Lung (tissue), 12 donors: ENCODE data around the gene PRCC. TPM values are rescaled to one million over a fixed set of nuclear protein-coding genes. Genes with fewer than 3 reads are reported as not detected.
A peak's percentile ranks its signal among the peaks of the same experiment; 100 is the strongest.

ENCODE experiments used
- ATAC-seq: fragments of 200-7000 bp; cut with Tn5 transposase; one replicate; pipeline ENCODE4 v1.9.1; 2020; ENCODE audit warnings: moderate number of reproducible peaks; ENCODE audit not compliant: insufficient read depth, low FRiP score
- DNase-seq, 3 donors: peaks; one replicate each; pipeline ENCODE4 v3.0.0-alpha.2; 2013 to 2017
- H3K27ac ChIP-seq, 2 donors: one replicate each; pipeline ENCODE4 v1.5.1; 2013; ENCODE audit warnings: mild to moderate bottlenecking in 2 of 2, moderate library complexity in 2 of 2, control low read depth in 1 of 2, inconsistent platforms in 1 of 2, low read depth in 1 of 2, low read length in 1 of 2
- H3K27me3 ChIP-seq, 3 donors: one replicate each; pipeline ENCODE4 v1.5.1; 2013; ENCODE audit warnings: low read length in 2 of 3; ENCODE audit not compliant: control insufficient read depth in 3 of 3, insufficient read depth in 3 of 3
- H3K36me3 ChIP-seq, 4 donors: one replicate each; pipeline ENCODE4 v1.5.1; 2013; ENCODE audit warnings: low read length in 4 of 4, mild to moderate bottlenecking in 1 of 4, moderate library complexity in 1 of 4; ENCODE audit not compliant: control insufficient read depth in 4 of 4, insufficient read depth in 4 of 4
- H3K4me1 ChIP-seq, 5 donors: one replicate each; pipeline ENCODE4 v1.5.1; 2013; ENCODE audit warnings: low read length in 5 of 5, mild to moderate bottlenecking in 2 of 5, moderate library complexity in 1 of 5; ENCODE audit not compliant: control insufficient read depth in 5 of 5, insufficient read depth in 5 of 5
- H3K4me3 ChIP-seq: one replicate; pipeline ENCODE4 v1.5.1; 2013; ENCODE audit warnings: mild to moderate bottlenecking, control low read depth, moderate library complexity
- H3K9ac ChIP-seq, 2 donors: one replicate each; pipeline ENCODE4 v1.5.1; 2013; ENCODE audit warnings: low read length in 2 of 2, control low read depth in 1 of 2; ENCODE audit not compliant: insufficient read depth in 1 of 2
- H3K9me3 ChIP-seq, 4 donors: one replicate each; pipeline ENCODE4 v1.5.1; 2013; ENCODE audit warnings: low read length in 3 of 4, mild to moderate bottlenecking in 1 of 4, moderate library complexity in 1 of 4; ENCODE audit not compliant: control insufficient read depth in 4 of 4, insufficient read depth in 3 of 4
- CTCF ChIP-seq: IDR thresholded peaks from 2 replicates; pipeline ENCODE4 v1.5.1; 2012; ENCODE audit warnings: mild to moderate bottlenecking; ENCODE audit errors: control extremely low read depth, extremely low read depth
- WGBS, 2 donors: extraction: QIAGEN DNeasy Blood & Tissue Kit; methylation state at CpG; one replicate each; pipeline ENCODE4 v1.1.7; 2013; 5-methylcytosine and 5-hydroxymethylcytosine counted together
- polyA plus RNA-seq, 2 donors: library from polyadenylated mRNA; stranded (reverse); fragments of 200-250 nt; gene quantifications; one replicate each; pipeline ENCODE4 v1.2.1, GENCODE V29; 2013
- total RNA-seq, 2 donors: library from RNA; depleted of rRNA in 1 of 2; stranded (reverse); fragments of >200 nt in 1 of 2; gene quantifications; one replicate each; pipeline ENCODE4 v1.2.1, GENCODE V29; 2014 to 2021
- donor health status: control.
- donor health status: control.
- donor health status: Bipolar disorder and iron deficiency.
- donor health status: healthy.
- donor health status: DM: yes; HTN: yes; CAD: no.

Gene PRCC
- total and polyA plus RNA-seq, 4 donors = 36.2 to 52.7 (median 39.3) TPM

GRCh38 chr1:156816561-156817328 is 49.4 kb downstream of the PRCC start, which contains the start of gene SH2D2A:
TSS of gene SH2D2A (minus strand) at chr1:156816848. CDS start at chr1:156816708, 140 bp downstream.
- Histone ChIP-seq H3K9ac (no peak within 1 kb of the TSS), H3K9me3 (peaks cover 0 to 2% (median 0%) of the 10 kb centered on the region in 4 donors), H3K27me3 (peaks cover 0 to 7% (median 0%) of the 10 kb centered on the region in 3 donors), H3K4me3 (no peak within 1 kb of the TSS), H3K4me1 (peaks cover 0 to 28% (median 8%) of the 10 kb centered on the region in 5 donors), H3K27ac (peak within 1 kb of the TSS in 1 of 2 donors; percentile 33), H3K36me3 (no peaks in the 10 kb centered on the region)
- ATAC-seq = no peak
- TF ChIP-seq CTCF = no peak
- WGBS, 2 donors = 20 to 22% methylated on average over 8 to 10 of the region's 10 CpGs
- DNase-seq = peak; percentile 52 to 78 (median 74)

DNA sequence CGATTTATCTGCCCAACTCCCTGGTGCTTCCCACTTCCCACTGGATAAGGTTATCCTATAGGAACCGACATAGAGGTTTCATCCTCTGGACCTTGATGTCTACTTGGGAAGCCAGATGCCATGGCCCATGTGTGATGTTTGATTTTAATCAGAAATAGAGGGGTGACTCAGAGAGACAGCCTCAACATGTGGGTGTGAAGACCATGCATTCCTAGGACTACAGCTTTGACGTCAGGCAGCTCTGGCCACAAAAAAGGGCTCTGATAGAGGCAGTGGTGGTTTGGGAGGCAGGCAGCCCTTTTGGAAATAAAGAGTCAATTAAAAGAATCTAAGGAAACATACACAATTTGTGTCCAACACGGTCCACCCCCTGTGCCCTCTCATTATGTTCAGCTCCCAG is 54.5 kb downstream of the PRCC start:
- TF ChIP-seq CTCF = no peak

DNA sequence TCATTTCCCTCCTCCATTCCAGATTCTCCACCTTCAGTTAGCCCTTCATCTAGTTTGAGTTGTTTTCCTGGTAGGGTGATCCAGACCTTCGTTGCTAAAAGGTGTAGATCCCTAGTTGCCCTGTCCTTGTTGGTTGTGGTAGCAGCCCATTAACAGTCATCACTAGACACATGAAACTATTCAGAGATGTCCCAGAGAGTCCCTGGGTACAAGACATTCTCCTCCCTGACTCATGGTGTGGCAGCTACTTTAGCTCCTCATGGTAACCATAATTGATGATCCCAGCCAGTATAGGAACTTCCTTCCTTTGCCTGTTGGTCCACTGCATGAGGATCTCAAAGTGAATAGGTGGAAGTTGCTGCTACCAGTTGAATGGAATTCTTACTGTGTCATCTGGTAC is 55.3 kb downstream of the PRCC start:
- H3K9ac ChIP-seq = no peak overlapping the region
- DNase-seq (no peak), ATAC-seq (no peak)
- H3K9me3 ChIP-seq = no peaks in the 10 kb centered on the region
- no peaks in the 10 kb centered on the region for H3K27me3 ChIP-seq
- H3K27ac ChIP-seq = no peak overlapping the region
- TF ChIP-seq CTCF = no peak
- WGBS, 2 donors = 90 to 92% methylated on average over 1 of the region's 1 CpG
- H3K36me3 ChIP-seq = no peaks in the 10 kb centered on the region
- no peaks in the 10 kb centered on the region for H3K4me1 ChIP-seq
- no peak overlapping the region for H3K4me3 ChIP-seq

More for the DNA sequence above, 54.5 kb downstream of the PRCC start:
- H3K9me3 ChIP-seq = no peaks in the 10 kb centered on the region
- H3K4me3 ChIP-seq = no peak overlapping the region
- no peaks in the 10 kb centered on the region for H3K36me3 ChIP-seq
- H3K27ac ChIP-seq = no peak overlapping the region
- peaks cover 0 to 2% (median 0%) of the 10 kb centered on the region in 5 donors for H3K4me1 ChIP-seq
- 72 to 81% methylated on average over 4 of the region's 4 CpGs for WGBS, 2 donors
- peaks cover 0 to 3% (median 0%) of the 10 kb centered on the region in 3 donors for H3K27me3 ChIP-seq
- DNase-seq = no peak
- ATAC-seq = no peak
- no peak overlapping the region for H3K9ac ChIP-seq
